ENCODE measurements around the gene CLCN5. TPM values are rescaled to one million over a fixed set of nuclear protein-coding genes. Genes with fewer than 3 reads are reported as not detected.

Gene CLCN5
- total RNA-seq, 4 donors from 2014 or later = 5.2 to 31.8 (median 9.0) TPM

DNA sequence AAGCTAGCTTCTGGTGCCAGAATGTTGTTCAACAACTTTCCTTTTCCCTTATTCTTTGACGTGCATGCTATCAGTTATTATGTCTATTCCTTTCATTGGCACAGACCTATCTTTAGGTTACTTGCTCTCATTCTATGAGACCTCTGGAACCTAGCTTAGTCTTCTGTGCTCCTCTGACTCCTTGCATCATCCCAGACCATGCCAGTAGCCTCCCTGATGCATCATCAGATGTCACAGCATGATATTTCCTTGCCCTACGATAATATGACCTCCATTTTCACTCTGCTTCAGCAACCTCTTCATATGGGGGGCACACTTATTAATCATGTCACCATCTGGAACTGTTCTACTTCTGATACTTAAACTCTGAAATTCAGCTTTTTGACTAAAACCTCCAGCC, 37.2 kb downstream of the CLCN5 start:
- TF ChIP-seq CTCF (IDR thresholded peaks at IDR 0.05) (no peak), POLR2A (IDR thresholded peaks at IDR 0.05) (no peak)
- 69 to 79% methylated on average over 2 of the region's 2 CpGs for WGBS, 2 donors
- intact Hi-C loops (cut with DNase I; ENCODE audit: low total_unique reads) = no loop called here
- H3K4me3 ChIP-seq (ENCODE audit: low read depth, poor library complexity, severe bottlenecking) = no peak overlapping the region
- no peak for DNase-seq (ENCODE audit: low spot score in 2 of 2)

GRCh38 chrX:49960061-49960460, 37.7 kb downstream of the CLCN5 start:
- 58 to 64% methylated on average over 1 of the region's 1 CpG for WGBS, 2 donors
- TF ChIP-seq CTCF (IDR thresholded peaks at IDR 0.05) = no peak
- no peak for TF ChIP-seq POLR2A (IDR thresholded peaks at IDR 0.05)
- intact Hi-C loops (cut with DNase I; ENCODE audit: low total_unique reads) = no loop called here
- no peak overlapping the region for H3K4me3 ChIP-seq (ENCODE audit: low read depth, poor library complexity, severe bottlenecking)
- no peak for DNase-seq (ENCODE audit: low spot score in 2 of 2)

DNA sequence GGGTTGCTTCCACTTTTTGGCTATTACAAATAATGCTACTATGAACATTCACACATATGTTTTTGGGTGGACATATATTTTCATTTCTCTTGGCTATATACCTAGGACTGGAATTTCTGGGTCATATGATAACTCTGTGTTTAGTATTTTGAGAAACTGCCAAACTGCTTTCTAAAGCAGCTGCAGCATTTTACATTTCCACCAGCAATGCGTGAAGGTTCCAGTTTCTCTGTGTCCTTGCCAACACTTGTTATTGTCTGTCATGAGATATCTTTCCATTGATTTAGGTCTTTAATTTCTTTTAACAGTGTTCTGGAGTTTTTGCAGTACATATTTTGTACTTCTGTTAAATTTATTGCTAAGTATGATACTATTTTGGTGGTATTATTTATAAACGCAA, 48.3 kb downstream of the CLCN5 start:
- intact Hi-C loops (cut with DNase I; ENCODE audit: low total_unique reads) = no loop called here
- no peak for DNase-seq (ENCODE audit: low spot score in 2 of 2)
- TF ChIP-seq CTCF (IDR thresholded peaks at IDR 0.05) (no peak), POLR2A (IDR thresholded peaks at IDR 0.05) (no peak)
- H3K4me3 ChIP-seq (ENCODE audit: low read depth, poor library complexity, severe bottlenecking) = no peak overlapping the region
- 80 to 95% methylated on average over 2 of the region's 2 CpGs for WGBS, 2 donors

- 86 to 93% methylated on average over 5 of the region's 5 CpGs for WGBS, 2 donors
- intact Hi-C loops (cut with DNase I; ENCODE audit: low total_unique reads) = no loop called here
- no peak overlapping the region for H3K4me3 ChIP-seq (ENCODE audit: low read depth, poor library complexity, severe bottlenecking)
- TF ChIP-seq CTCF (IDR thresholded peaks at IDR 0.05) (no peak), POLR2A (IDR thresholded peaks at IDR 0.05) (no peak)
- DNase-seq (ENCODE audit: low spot score in 2 of 2) = no peak
These were observed 50.0 kb downstream of the CLCN5 start for GRCh38 chrX:49972328-49972860.

- TF ChIP-seq POLR2A (IDR thresholded peaks at IDR 0.05) (no peak), CTCF (IDR thresholded peaks at IDR 0.05) (no peak)
- DNase-seq (ENCODE audit: low spot score in 2 of 2) = no peak
- intact Hi-C loops (cut with DNase I; ENCODE audit: low total_unique reads) = no loop called here
- WGBS, 2 donors = 80 to 81% methylated on average over 4 of the region's 4 CpGs
- H3K4me3 ChIP-seq (ENCODE audit: low read depth, poor library complexity, severe bottlenecking) = no peak overlapping the region
These were observed 54.3 kb downstream of the CLCN5 start for GRCh38 chrX:49976682-49977197.
